Mammary epithelial cell (primary cell): ENCODE measurements around the gene SLC46A2.

Source experiments
- CTCF ChIP-seq, 2 donors: IDR thresholded peaks in 1 of 2; conservative IDR thresholded peaks in 1 of 2; 2 replicates each; pipeline ENCODE4 v1.5.1; 2011 to 2012; ENCODE audit warnings: inconsistent platforms in 2 of 2, low read length in 2 of 2, mild to moderate bottlenecking in 2 of 2, control low read depth in 1 of 2, low read depth in 1 of 2; ENCODE audit not compliant: insufficient read depth in 1 of 2; ENCODE audit errors: extremely low read depth in 1 of 2
- EZH2 ChIP-seq: IDR thresholded peaks from 2 replicates; pipeline ENCODE4 v1.6.1; 2012; ENCODE audit warnings: low read length, inconsistent platforms, borderline replicate concordance

DNA sequence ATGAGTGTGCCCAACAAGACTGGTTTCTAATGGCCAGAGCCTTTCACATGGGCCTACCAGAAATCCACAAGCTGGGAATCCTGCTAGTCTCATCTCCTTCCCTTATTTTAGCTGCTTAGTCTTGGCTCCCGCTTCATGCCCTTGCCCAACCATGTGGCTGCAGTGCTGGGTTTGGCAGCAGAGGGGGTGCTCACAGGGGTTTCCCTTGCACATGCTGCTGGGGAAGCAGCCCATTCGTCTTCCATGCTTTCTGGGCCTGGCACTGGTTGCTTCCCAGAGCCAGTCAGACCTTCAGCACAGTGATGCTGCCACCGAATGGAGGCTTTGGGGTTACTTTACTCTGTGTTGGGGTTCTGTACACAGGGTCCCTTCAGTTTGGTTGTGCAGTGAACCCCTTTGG lies 26.3 kb downstream of the SLC46A2 start:
- no peak for TF ChIP-seq CTCF (conservative IDR thresholded peaks at IDR 0.05 in 1 of 2, IDR thresholded peaks at IDR 0.05 in 1 of 2; ENCODE audit: extremely low read depth in 1 of 2, insufficient read depth in 1 of 2, low read depth in 1 of 2, low read length in 2 of 2)
- no peak for TF ChIP-seq EZH2
